Loucy (cell line): ENCODE results near the gene ASL.

Source experiments
- H2AFZ ChIP-seq: fragments of 200-600 bp; sonication (generic); 2 replicates; pipeline ENCODE4 v1.6.0; 2016; ENCODE audit warnings: antibody characterized with exemption, mild to moderate bottlenecking, low read length, moderate library complexity
- H3F3A ChIP-seq: fragments of 200-600 bp; 2 replicates; pipeline ENCODE4 v1.6.0; 2016; ENCODE audit warnings: antibody characterized with exemption, low read depth, mild to moderate bottlenecking
- H3K27me3 ChIP-seq: fragments of 200-600 bp; sonication (generic); 2 replicates; pipeline ENCODE4 v1.6.1; 2014; ENCODE audit warnings: low read length, mild to moderate bottlenecking; ENCODE audit not compliant: insufficient read depth, poor library complexity, severe bottlenecking
- H3K36me3 ChIP-seq: fragments of 200-600 bp; sonication (generic); 2 replicates; pipeline ENCODE4 v1.6.1; 2016; ENCODE audit warnings: low read length; ENCODE audit not compliant: insufficient read depth
- H3K4me1 ChIP-seq: fragments of 200-600 bp; sonication (generic); 2 replicates; pipeline ENCODE4 v1.5.1; 2014; ENCODE audit warnings: low read length, mild to moderate bottlenecking; ENCODE audit not compliant: insufficient read depth, poor library complexity, severe bottlenecking
- H3K4me2 ChIP-seq: fragments of 200-600 bp; sonication (generic); 2 replicates; pipeline ENCODE4 v1.6.0; 2014; ENCODE audit warnings: antibody characterized with exemption, low read length, low read depth, mild to moderate bottlenecking; ENCODE audit not compliant: poor library complexity, severe bottlenecking
- H3K4me3 ChIP-seq: fragments of 200-600 bp; sonication (generic); 2 replicates; pipeline ENCODE4 v1.5.1; 2014; ENCODE audit warnings: low read length, mild to moderate bottlenecking, mixed read lengths; ENCODE audit not compliant: poor library complexity, severe bottlenecking
- H3K79me2 ChIP-seq: fragments of 200-600 bp; sonication (generic); 2 replicates; pipeline ENCODE4 v1.6.1; 2014; ENCODE audit warnings: low read length; ENCODE audit not compliant: insufficient read depth
- H3K9ac ChIP-seq: fragments of 200-600 bp; sonication (generic); 2 replicates; pipeline ENCODE4 v1.6.0; 2014; ENCODE audit warnings: mild to moderate bottlenecking, low read depth, low read length, moderate library complexity; ENCODE audit not compliant: poor library complexity, severe bottlenecking
- H3K9me2 ChIP-seq: fragments of 200-600 bp; sonication (generic); replicated peaks from 2 replicates; pipeline ENCODE4 v1.6.1; 2016; ENCODE audit warnings: low read depth, low read length, mixed read lengths
- H3K9me3 ChIP-seq: fragments of 200-600 bp; sonication (generic); 2 replicates; pipeline ENCODE4 v1.6.1; 2014; ENCODE audit warnings: mild to moderate bottlenecking, antibody characterized with exemption, low read length, low read depth; ENCODE audit not compliant: insufficient read depth
- H4K20me1 ChIP-seq: fragments of 200-600 bp; sonication (generic); 2 replicates; pipeline ENCODE4 v1.6.0; 2014; ENCODE audit warnings: antibody characterized with exemption, low read length, mild to moderate bottlenecking; ENCODE audit not compliant: insufficient read depth, poor library complexity, severe bottlenecking
- CTCF ChIP-seq: fragments of 200-600 bp; sonication (generic); conservative IDR thresholded peaks from 2 replicates; pipeline ENCODE4 v1.5.1; 2014; ENCODE audit warnings: mild to moderate bottlenecking, antibody characterized with exemption, low read length
- EZH2phosphoT487 ChIP-seq: fragments of 200-600 bp; IDR thresholded peaks from 2 replicates; pipeline ENCODE4 v1.6.1; 2018; ENCODE audit warnings: antibody characterized with exemption, mild to moderate bottlenecking, moderate library complexity, borderline replicate concordance

Gene ASL

GRCh38 chr7:66088861-66089838 is 13.5 kb downstream of the ASL start:
- TF ChIP-seq CTCF (no peak), EZH2phosphoT487 (no peak)
- Histone ChIP-seq H4K20me1 (no peaks in the 10 kb centered on the region), H2AFZ (no peak overlapping the region), H3K27me3 (no peaks in the 10 kb centered on the region), H3F3A (no peaks in the 10 kb centered on the region), H3K36me3 (no peaks in the 10 kb centered on the region), H3K9me3 (no peaks in the 10 kb centered on the region), H3K9me2 (no peaks in the 10 kb centered on the region), H3K4me1 (no peaks in the 10 kb centered on the region), H3K4me2 (no peak overlapping the region), H3K4me3 (no peak overlapping the region), H3K79me2 (no peaks in the 10 kb centered on the region), H3K9ac (no peak overlapping the region)

GRCh38 chr7:66092654-66093053 is 17.0 kb downstream of the ASL start:
- H3K79me2 ChIP-seq: no peaks in the 10 kb centered on the region
- H3K4me2 ChIP-seq: no peak overlapping the region
- no peaks in the 10 kb centered on the region for H3K27me3 ChIP-seq
- no peaks in the 10 kb centered on the region for H4K20me1 ChIP-seq
- TF ChIP-seq EZH2phosphoT487: no peak
- TF ChIP-seq CTCF: no peak
- no peak overlapping the region for H2AFZ ChIP-seq
- H3K9me3 ChIP-seq: no peaks in the 10 kb centered on the region
- no peaks in the 10 kb centered on the region for H3K4me1 ChIP-seq
- no peaks in the 10 kb centered on the region for H3K36me3 ChIP-seq
- H3K9ac ChIP-seq: no peak overlapping the region
- no peaks in the 10 kb centered on the region for H3F3A ChIP-seq
- H3K4me3 ChIP-seq: no peak overlapping the region
- H3K9me2 ChIP-seq: no peaks in the 10 kb centered on the region

GRCh38 chr7:66095010-66095409 is 19.4 kb downstream of the ASL start:
- H4K20me1 ChIP-seq: no peaks in the 10 kb centered on the region
- H3K9me3 ChIP-seq: no peaks in the 10 kb centered on the region
- no peak overlapping the region for H3K4me3 ChIP-seq
- peaks cover 8% of the 10 kb centered on the region for H3K4me1 ChIP-seq
- H3K9me2 ChIP-seq: no peaks in the 10 kb centered on the region
- H2AFZ ChIP-seq: no peak overlapping the region
- no peaks in the 10 kb centered on the region for H3K79me2 ChIP-seq
- no peak overlapping the region for H3K4me2 ChIP-seq
- H3K9ac ChIP-seq: no peak overlapping the region
- H3K27me3 ChIP-seq: no peaks in the 10 kb centered on the region
- no peaks in the 10 kb centered on the region for H3F3A ChIP-seq
- H3K36me3 ChIP-seq: no peaks in the 10 kb centered on the region
- no peak for TF ChIP-seq EZH2phosphoT487
